DOHH2 (cell line): ENCODE measurements around the gene RPL36A.

Source experiments
- EZH2phosphoT487 ChIP-seq: fragments of 200-600 bp; sonication (generic); IDR thresholded peaks from 2 replicates; pipeline ENCODE4 v1.6.1; 2017; ENCODE audit warnings: borderline replicate concordance, mild to moderate bottlenecking, antibody characterized with exemption, low read length, moderate library complexity, mixed read lengths
- TF ChIP-seq, protein P1 (sequence below): fragments of 200-600 bp; sonication (generic); IDR thresholded peaks from one replicate; pipeline ENCODE4 v1.5.1; 2014; ENCODE audit warnings: antibody characterized with exemption, mild to moderate bottlenecking, low read depth, low read length; ENCODE audit not compliant: poor library complexity, severe bottlenecking

DNA sequence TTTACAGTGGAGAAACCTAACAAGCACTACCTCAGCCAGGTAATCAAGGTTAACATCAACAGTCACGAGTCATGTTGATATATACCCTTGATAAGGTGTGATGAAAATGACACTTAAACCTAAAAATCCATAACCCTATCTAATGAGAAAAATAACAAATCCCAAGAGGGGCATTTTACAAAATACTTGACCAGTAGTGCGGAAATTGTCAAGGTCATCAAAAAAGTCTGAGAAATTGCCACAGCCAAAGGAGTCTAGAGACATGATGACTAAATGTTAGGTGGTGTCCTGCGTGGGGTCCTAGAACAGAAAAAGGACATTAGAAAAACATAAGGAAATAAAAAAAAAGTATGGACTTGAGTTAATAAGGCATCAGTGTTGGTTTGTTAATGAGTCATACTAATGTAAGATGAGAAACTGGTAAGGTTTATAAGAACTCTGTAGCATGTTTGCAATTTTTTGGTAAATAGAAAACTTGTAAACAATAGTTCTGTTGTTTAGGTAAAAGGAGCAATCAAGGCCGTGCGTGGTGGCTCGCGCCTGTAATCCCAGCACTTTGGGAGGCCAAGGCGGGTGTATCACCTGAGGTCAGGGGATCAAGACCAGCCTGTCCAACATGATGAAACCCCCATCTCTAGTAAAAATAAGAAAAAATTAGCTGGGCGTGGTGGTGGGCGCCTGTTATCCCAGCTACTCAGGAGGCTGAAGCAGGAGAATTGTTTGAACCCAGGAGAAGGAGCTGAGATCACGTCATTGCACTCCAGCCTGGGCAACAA lies 2.9 kb downstream of the RPL36A start:
- TF ChIP-seq EZH2phosphoT487: no peak
- TF ChIP-seq, protein P1, sequence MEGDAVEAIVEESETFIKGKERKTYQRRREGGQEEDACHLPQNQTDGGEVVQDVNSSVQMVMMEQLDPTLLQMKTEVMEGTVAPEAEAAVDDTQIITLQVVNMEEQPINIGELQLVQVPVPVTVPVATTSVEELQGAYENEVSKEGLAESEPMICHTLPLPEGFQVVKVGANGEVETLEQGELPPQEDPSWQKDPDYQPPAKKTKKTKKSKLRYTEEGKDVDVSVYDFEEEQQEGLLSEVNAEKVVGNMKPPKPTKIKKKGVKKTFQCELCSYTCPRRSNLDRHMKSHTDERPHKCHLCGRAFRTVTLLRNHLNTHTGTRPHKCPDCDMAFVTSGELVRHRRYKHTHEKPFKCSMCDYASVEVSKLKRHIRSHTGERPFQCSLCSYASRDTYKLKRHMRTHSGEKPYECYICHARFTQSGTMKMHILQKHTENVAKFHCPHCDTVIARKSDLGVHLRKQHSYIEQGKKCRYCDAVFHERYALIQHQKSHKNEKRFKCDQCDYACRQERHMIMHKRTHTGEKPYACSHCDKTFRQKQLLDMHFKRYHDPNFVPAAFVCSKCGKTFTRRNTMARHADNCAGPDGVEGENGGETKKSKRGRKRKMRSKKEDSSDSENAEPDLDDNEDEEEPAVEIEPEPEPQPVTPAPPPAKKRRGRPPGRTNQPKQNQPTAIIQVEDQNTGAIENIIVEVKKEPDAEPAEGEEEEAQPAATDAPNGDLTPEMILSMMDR: no peak
